Erythroblast (primary cell): ENCODE data around the gene PSG5.
"Not testable (repeated sequence)": the region's sequence is repeated elsewhere in the genome, so short reads cannot be mapped to it uniquely, and the experiment has no call there.

Experiments used
- GATA1 ChIP-seq: IDR thresholded peaks from 2 replicates; pipeline ENCODE4 v1.6.1; 2011; ENCODE audit warnings: low read depth, mild to moderate bottlenecking, control low read depth, low read length, moderate library complexity
- POLR2A ChIP-seq: IDR thresholded peaks from 2 replicates; pipeline ENCODE4 v1.6.1; 2011; ENCODE audit warnings: mild to moderate bottlenecking, low read length

GRCh38 chr19:43178577-43178976 lies 7.8 kb downstream of the PSG5 start:
- not testable (repeated sequence) for TF ChIP-seq POLR2A, GATA1
